Stimulated activated naive CD4-positive, alpha-beta T cell (primary cell): ENCODE data around the gene PXK.
A peak's percentile ranks its signal among the peaks of the same experiment; 100 is the strongest.
"Not testable (repeated sequence)": the region's sequence is repeated elsewhere in the genome, so short reads cannot be mapped to it uniquely, and the experiment has no call there.

Experiments
- DNase-seq, 6 experiments: peaks; one replicate each; lab custom pipeline; 2025; lab: John Stamatoyannopoulos, UW

Gene PXK

GRCh38 chr3:58323529-58324390, 8.9 kb upstream of the PXK start:
- no peak for DNase-seq

- DNase-seq: no peak
Measured at GRCh38 chr3:58324391-58325390, 8.0 kb upstream of the PXK start.

GRCh38 chr3:58325525-58325992, 7.1 kb upstream of the PXK start:
- DNase-seq: no peak

- no peak for DNase-seq
Measured at GRCh38 chr3:58326267-58326900, 6.3 kb upstream of the PXK start.

GRCh38 chr3:58329150-58329921, 3.4 kb upstream of the PXK start:
- DNase-seq: no peak

- no peak for DNase-seq
Measured at GRCh38 chr3:58329922-58330413, 2.7 kb upstream of the PXK start.

- no peak for DNase-seq
Measured at GRCh38 chr3:58331593-58332152, 1.0 kb upstream of the PXK start.

- DNase-seq: peak in 2 of 6 experiments; percentile 26 to 31
Measured at GRCh38 chr3:58333206-58334012, 717 bp downstream of the PXK start.

GRCh38 chr3:58334013-58334321, 1.3 kb downstream of the PXK start:
- no peak for DNase-seq

GRCh38 chr3:58334506-58334884, 1.8 kb downstream of the PXK start:
- DNase-seq: no peak

GRCh38 chr3:58335652-58335947, 2.9 kb downstream of the PXK start:
- DNase-seq: no peak

- no peak for DNase-seq
Measured at GRCh38 chr3:58336135-58336882, 3.6 kb downstream of the PXK start.

GRCh38 chr3:58337190-58337589, 4.5 kb downstream of the PXK start:
- DNase-seq: no peak

- DNase-seq: not testable (repeated sequence)
Measured at GRCh38 chr3:58339146-58339545, 6.5 kb downstream of the PXK start.

- no peak for DNase-seq
Measured at GRCh38 chr3:58340594-58341244, 8.0 kb downstream of the PXK start.

- no peak for DNase-seq
Measured at GRCh38 chr3:58341376-58341775, 8.7 kb downstream of the PXK start.

GRCh38 chr3:58342676-58343075, 10.0 kb downstream of the PXK start:
- no peak for DNase-seq

GRCh38 chr3:58345457-58345856, 12.8 kb downstream of the PXK start:
- no peak for DNase-seq

GRCh38 chr3:58346368-58346767, 13.7 kb downstream of the PXK start:
- DNase-seq: no peak
